Activated CD4-positive, alpha-beta T cell treated with anti-CD3 and anti-CD28 coated beads, Interleukin-2, Interleukin-4, amounts not matched to agents 100 ng/mL and 50 ng/mL, durations not matched to agents 16 hours and 8 hours (primary cell): ENCODE data around the gene SRMS.
A peak's percentile ranks its signal among the peaks of the same experiment; 100 is the strongest.

Experiments used
- DNase-seq: peaks from one replicate; pipeline ENCODE4 v3.0.0-alpha.2; 2020; ENCODE audit warnings: low spot score

The SRMS gene

GRCh38 chr20:63547725-63548480 lies at the start of gene SRMS:
TSS of gene SRMS (minus strand) at chr20:63547749. CDS start at chr20:63547463, 286 bp downstream.
- DNase-seq, result no peak

- DNase-seq, result no peak
These were observed 48.9 kb upstream of the SRMS start for GRCh38 chr20:63596423-63596822.

- DNase-seq, result no peak
These were observed 48.0 kb upstream of the SRMS start for GRCh38 chr20:63595416-63596127.

- DNase-seq, result no peak
These were observed 46.6 kb upstream of the SRMS start for GRCh38 chr20:63594043-63594561.

- no peak for DNase-seq
These were observed 45.1 kb upstream of the SRMS start for GRCh38 chr20:63592661-63593060.

- DNase-seq, result no peak
These were observed 44.3 kb upstream of the SRMS start for GRCh38 chr20:63591786-63592355.

- DNase-seq, result no peak
These were observed 43.6 kb upstream of the SRMS start for GRCh38 chr20:63591147-63591533.

- DNase-seq, result no peak
These were observed 42.9 kb upstream of the SRMS start for GRCh38 chr20:63590218-63591146.

- DNase-seq, result no peak
These were observed 42.0 kb upstream of the SRMS start for GRCh38 chr20:63589261-63590217.

- DNase-seq, result no peak
These were observed 41.1 kb upstream of the SRMS start for GRCh38 chr20:63588641-63589041.

GRCh38 chr20:63587776-63588591 lies 40.4 kb upstream of the SRMS start:
- no peak for DNase-seq

- no peak for DNase-seq
These were observed 39.7 kb upstream of the SRMS start for GRCh38 chr20:63587256-63587655.

- no peak for DNase-seq
These were observed 39.2 kb upstream of the SRMS start for GRCh38 chr20:63586797-63587196.

GRCh38 chr20:63585616-63586565 lies 38.3 kb upstream of the SRMS start:
- no peak for DNase-seq

GRCh38 chr20:63582382-63583063 lies 35.0 kb upstream of the SRMS start:
- no peak for DNase-seq

- DNase-seq, result peak; percentile 47
These were observed 33.4 kb upstream of the SRMS start for GRCh38 chr20:63580796-63581461.

- DNase-seq, result no peak
These were observed 31.6 kb upstream of the SRMS start for GRCh38 chr20:63579017-63579694.
